WTC11 (cell line): Measurements from ENCODE around the gene LIF. TPM values are rescaled to one million over a fixed set of nuclear protein-coding genes. Genes with fewer than 3 reads are reported as not detected.

Experiments used
- ATAC-seq: fragments of 200-7000 bp; cut with Tn5 transposase; 2 replicates; pipeline ENCODE4 v1.10.0; 2021; ENCODE audit warnings: mild to moderate bottlenecking, moderate library complexity
- CTCF ChIA-PET: fragments of 300-600 bp; sonication (Branson Sonifier 250); formaldehyde crosslinking; loops from one replicate; lab custom pipeline; 2021; ENCODE audit warnings: antibody characterized with exemption; lab: Charles Lee
- POLR2A ChIA-PET: fragments of 350-600 bp; sonication (Branson Sonifier 250); formaldehyde crosslinking; loops from one replicate; lab custom pipeline; 2021; ENCODE audit warnings: antibody characterized with exemption; lab: Charles Lee
- DNase-seq: peaks from one replicate; pipeline ENCODE4 v3.0.0; 2021; ENCODE audit warnings: low spot score
- H3K27ac Mint-ChIP-seq: 2 replicates; pipeline ENCODE4 v1.8.0; 2021; ENCODE audit warnings: mixed read lengths
- H3K27me3 Mint-ChIP-seq: 2 replicates; pipeline ENCODE4 v1.8.0; 2021; ENCODE audit warnings: low read depth, mild to moderate bottlenecking, moderate library complexity, mixed read lengths
- H3K36me3 Mint-ChIP-seq: 2 replicates; pipeline ENCODE4 v1.8.0; 2021; ENCODE audit warnings: mixed read lengths
- H3K4me1 Mint-ChIP-seq: 2 replicates; pipeline ENCODE4 v1.8.0; 2022; ENCODE audit warnings: mixed read lengths
- H3K4me3 Mint-ChIP-seq: 2 replicates; pipeline ENCODE4 v1.8.0; 2021; ENCODE audit warnings: mild to moderate bottlenecking, moderate library complexity, mixed read lengths
- H3K9me3 Mint-ChIP-seq: 2 replicates; pipeline ENCODE4 v1.8.0; 2021; ENCODE audit warnings: mixed read lengths
- CREB1 ChIP-seq: sonication (generic); formaldehyde crosslinking; IDR thresholded peaks from 2 replicates; pipeline ENCODE4 v1.8.0; 2023; ENCODE audit warnings: mild to moderate bottlenecking, missing genetic modification reagents
- FOXJ3 ChIP-seq: sonication (generic); formaldehyde crosslinking; IDR thresholded peaks from 2 replicates; pipeline ENCODE4 v1.9.0; 2021; ENCODE audit warnings: missing genetic modification reagents, mild to moderate bottlenecking, borderline replicate concordance
- GABPB1 ChIP-seq: sonication (generic); formaldehyde crosslinking; IDR thresholded peaks from 2 replicates; pipeline ENCODE4 v1.8.1; 2023; ENCODE audit warnings: mild to moderate bottlenecking, missing genetic modification reagents
- SP1 ChIP-seq: sonication (generic); formaldehyde crosslinking; conservative IDR thresholded peaks from 2 replicates; pipeline ENCODE4 v1.8.1; 2022; ENCODE audit warnings: missing genetic modification reagents
- TEAD1 ChIP-seq: sonication (generic); formaldehyde crosslinking; IDR thresholded peaks from 2 replicates; pipeline ENCODE4 v1.8.0; 2022; ENCODE audit warnings: mild to moderate bottlenecking, missing genetic modification reagents
- TP53 ChIP-seq: sonication (generic); formaldehyde crosslinking; IDR thresholded peaks from 2 replicates; pipeline ENCODE4 v1.8.1; 2023; ENCODE audit warnings: mild to moderate bottlenecking, missing genetic modification reagents
- ZBTB21 ChIP-seq: sonication (generic); formaldehyde crosslinking; IDR thresholded peaks from 2 replicates; pipeline ENCODE4 v1.8.1; 2023; ENCODE audit warnings: mild to moderate bottlenecking, missing genetic modification reagents, borderline replicate concordance
- ZNF121 ChIP-seq: sonication (generic); formaldehyde crosslinking; IDR thresholded peaks from 2 replicates; pipeline ENCODE4 v1.8.0; 2023; ENCODE audit warnings: missing genetic modification reagents
- ZNF219 ChIP-seq: sonication (generic); formaldehyde crosslinking; IDR thresholded peaks from 2 replicates; pipeline ENCODE4 v1.8.0; 2023; ENCODE audit warnings: missing genetic modification reagents, mild to moderate bottlenecking, borderline replicate concordance
- total RNA-seq: library from RNA; stranded (reverse); gene quantifications from 3 replicates; pipeline ENCODE4 v1.2.3, GENCODE V29; 2021
- TF ChIP-seq, protein P1 (sequence below): fragments of 200-600 bp; IDR thresholded peaks from 2 replicates; pipeline ENCODE4 v1.8.0; 2022; ENCODE audit warnings: antibody characterized with exemption
- TF ChIP-seq, protein P2 (sequence below): sonication (generic); formaldehyde crosslinking; IDR thresholded peaks from 2 replicates; pipeline ENCODE4 v1.8.1; 2023; ENCODE audit warnings: mild to moderate bottlenecking, moderate library complexity, missing genetic modification reagents
- TF ChIP-seq, protein P3 (sequence below): sonication (generic); formaldehyde crosslinking; IDR thresholded peaks from 2 replicates; pipeline ENCODE4 v1.8.1; 2022; ENCODE audit warnings: low read depth, mild to moderate bottlenecking, moderate library complexity, missing genetic modification reagents, borderline replicate concordance
- TF ChIP-seq, protein P4 (sequence below): sonication (generic); formaldehyde crosslinking; IDR thresholded peaks from 2 replicates; pipeline ENCODE4 v1.8.0; 2022; ENCODE audit warnings: mild to moderate bottlenecking, missing genetic modification reagents
- TF ChIP-seq, protein P5 (sequence below): sonication (generic); formaldehyde crosslinking; IDR thresholded peaks from 2 replicates; pipeline ENCODE4 v1.8.1; 2022; ENCODE audit warnings: missing genetic modification reagents, borderline replicate concordance
- TF ChIP-seq, protein P6 (sequence below): sonication (generic); formaldehyde crosslinking; conservative IDR thresholded peaks from 2 replicates; pipeline ENCODE4 v1.8.1; 2022; ENCODE audit warnings: mild to moderate bottlenecking, missing genetic modification reagents

LIF gene
- total RNA-seq, 1 experiment from 2014 or later: 7.2 TPM

DNA sequence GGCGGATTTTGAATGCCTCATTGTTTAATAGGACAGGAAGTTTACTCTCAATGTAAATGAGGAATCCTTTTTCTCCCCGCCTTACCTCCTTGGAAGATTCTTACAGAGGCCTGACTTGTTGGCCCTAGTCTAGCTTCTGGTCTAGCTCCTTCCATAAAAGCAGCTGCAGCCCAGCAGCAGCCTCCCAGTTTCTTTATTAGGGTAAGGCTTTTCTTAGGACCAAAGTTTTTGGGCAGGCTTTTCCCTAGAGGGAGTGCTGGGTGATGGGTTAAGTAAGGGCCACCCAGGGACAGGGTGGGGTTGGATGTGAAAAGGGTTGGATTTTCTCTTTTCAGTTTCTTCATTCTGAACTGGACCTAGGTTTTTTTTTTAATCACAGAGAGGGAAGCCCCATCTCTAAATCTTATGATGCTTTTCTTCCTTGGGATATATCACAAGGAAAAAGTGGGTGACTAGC, 49.7 kb downstream of the LIF start:
- ChIA-PET POLR2A (interaction anchor here (0.9 kb wide), 1 partner anchor 18 kb away, joined by 3 read pairs; no protein-coding TSS in a partner anchor), CTCF (interaction anchor here (1.5 kb wide), 1 partner anchor 91 kb away, joined by 5 read pairs; no protein-coding TSS in a partner anchor)
- H3K27me3 Mint-ChIP-seq: no peaks in the 10 kb centered on the region
- H3K9me3 Mint-ChIP-seq: 0 out of 2 replicates have a peak, but pooled peaks cover 3% of the 10 kb centered on the region
- H3K36me3 Mint-ChIP-seq: no peaks in the 10 kb centered on the region
- ATAC-seq (peak; percentile 54), DNase-seq (no peak)
- TF ChIP-seq CREB1 (CRISPR knock-in tag) (no peak), ZNF219 (CRISPR knock-in tag) (no peak), ZNF121 (CRISPR knock-in tag) (no peak)
- TF ChIP-seq, protein P1, sequence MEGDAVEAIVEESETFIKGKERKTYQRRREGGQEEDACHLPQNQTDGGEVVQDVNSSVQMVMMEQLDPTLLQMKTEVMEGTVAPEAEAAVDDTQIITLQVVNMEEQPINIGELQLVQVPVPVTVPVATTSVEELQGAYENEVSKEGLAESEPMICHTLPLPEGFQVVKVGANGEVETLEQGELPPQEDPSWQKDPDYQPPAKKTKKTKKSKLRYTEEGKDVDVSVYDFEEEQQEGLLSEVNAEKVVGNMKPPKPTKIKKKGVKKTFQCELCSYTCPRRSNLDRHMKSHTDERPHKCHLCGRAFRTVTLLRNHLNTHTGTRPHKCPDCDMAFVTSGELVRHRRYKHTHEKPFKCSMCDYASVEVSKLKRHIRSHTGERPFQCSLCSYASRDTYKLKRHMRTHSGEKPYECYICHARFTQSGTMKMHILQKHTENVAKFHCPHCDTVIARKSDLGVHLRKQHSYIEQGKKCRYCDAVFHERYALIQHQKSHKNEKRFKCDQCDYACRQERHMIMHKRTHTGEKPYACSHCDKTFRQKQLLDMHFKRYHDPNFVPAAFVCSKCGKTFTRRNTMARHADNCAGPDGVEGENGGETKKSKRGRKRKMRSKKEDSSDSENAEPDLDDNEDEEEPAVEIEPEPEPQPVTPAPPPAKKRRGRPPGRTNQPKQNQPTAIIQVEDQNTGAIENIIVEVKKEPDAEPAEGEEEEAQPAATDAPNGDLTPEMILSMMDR: no peak
- TF ChIP-seq, protein P2, sequence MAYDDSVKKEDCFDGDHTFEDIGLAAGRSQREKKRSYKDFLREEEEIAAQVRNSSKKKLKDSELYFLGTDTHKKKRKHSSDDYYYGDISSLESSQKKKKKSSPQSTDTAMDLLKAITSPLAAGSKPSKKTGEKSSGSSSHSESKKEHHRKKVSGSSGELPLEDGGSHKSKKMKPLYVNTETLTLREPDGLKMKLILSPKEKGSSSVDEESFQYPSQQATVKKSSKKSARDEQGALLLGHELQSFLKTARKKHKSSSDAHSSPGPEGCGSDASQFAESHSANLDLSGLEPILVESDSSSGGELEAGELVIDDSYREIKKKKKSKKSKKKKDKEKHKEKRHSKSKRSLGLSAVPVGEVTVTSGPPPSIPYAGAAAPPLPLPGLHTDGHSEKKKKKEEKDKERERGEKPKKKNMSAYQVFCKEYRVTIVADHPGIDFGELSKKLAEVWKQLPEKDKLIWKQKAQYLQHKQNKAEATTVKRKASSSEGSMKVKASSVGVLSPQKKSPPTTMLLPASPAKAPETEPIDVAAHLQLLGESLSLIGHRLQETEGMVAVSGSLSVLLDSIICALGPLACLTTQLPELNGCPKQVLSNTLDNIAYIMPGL (CRISPR knock-in tag): no peak
- TF ChIP-seq, protein P3, sequence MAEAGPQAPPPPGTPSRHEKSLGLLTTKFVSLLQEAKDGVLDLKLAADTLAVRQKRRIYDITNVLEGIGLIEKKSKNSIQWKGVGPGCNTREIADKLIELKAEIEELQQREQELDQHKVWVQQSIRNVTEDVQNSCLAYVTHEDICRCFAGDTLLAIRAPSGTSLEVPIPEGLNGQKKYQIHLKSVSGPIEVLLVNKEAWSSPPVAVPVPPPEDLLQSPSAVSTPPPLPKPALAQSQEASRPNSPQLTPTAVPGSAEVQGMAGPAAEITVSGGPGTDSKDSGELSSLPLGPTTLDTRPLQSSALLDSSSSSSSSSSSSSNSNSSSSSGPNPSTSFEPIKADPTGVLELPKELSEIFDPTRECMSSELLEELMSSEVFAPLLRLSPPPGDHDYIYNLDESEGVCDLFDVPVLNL: no peak
- peak overlapping the region; percentile 96 for H3K27ac Mint-ChIP-seq
- H3K4me1 Mint-ChIP-seq: peaks cover 40% of the 10 kb centered on the region
- peak overlapping the region; percentile 36; the same call in 1 of the 2 replicates for H3K4me3 Mint-ChIP-seq

DNA sequence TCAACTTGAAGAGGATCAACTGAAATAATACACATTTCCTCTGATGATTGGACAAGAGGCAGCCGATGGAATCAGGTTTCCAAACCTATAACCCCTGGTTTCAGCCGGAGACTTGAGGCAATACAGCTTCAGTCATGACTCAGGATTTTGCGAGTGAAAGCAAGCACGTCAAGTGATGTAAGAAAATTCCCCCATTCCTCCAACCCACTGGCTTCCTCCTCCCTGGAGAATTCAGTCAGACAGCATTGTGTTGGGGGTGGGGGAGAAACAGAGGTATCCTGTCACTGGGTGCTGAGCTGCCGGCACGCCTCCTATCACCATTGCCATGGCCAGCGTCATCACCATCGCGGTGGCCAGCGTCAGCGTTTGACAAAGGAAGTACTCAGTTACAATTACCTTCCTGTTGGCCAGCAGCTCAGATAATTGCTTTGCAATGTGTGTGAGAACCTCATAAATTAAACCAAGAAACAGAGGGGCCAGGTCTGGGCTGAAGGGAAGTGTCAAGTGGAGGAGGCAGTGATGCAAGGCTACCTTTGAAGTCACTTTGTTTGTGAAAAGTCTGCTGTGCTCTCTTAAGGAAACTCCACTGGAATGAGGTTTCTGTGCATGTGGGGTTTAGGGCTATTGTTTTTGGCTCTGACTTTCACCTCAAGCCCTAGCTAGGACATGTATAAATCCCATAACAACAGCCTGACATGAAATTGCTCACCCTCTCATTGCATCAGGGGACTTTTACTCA, 50.2 kb downstream of the LIF start:
- CTCF ChIA-PET: interaction anchor here (0.6 to 1.5 kb wide), 2 partner anchors 92 to 143 kb away, joined by 3 to 5 read pairs; no protein-coding TSS in a partner anchor

More for the DNA sequence above, 50.2 kb downstream of the LIF start:
- Mint-ChIP-seq H3K4me3 (peak overlapping the region; percentile 36), H3K36me3 (no peaks in the 10 kb centered on the region), H3K27me3 (no peaks in the 10 kb centered on the region), H3K9me3 (0 out of 2 replicates have a peak, but pooled peaks cover 3% of the 10 kb centered on the region), H3K4me1 (peaks cover 46% of the 10 kb centered on the region), H3K27ac (peak overlapping the region; percentile 96)
- TF ChIP-seq, protein P4, sequence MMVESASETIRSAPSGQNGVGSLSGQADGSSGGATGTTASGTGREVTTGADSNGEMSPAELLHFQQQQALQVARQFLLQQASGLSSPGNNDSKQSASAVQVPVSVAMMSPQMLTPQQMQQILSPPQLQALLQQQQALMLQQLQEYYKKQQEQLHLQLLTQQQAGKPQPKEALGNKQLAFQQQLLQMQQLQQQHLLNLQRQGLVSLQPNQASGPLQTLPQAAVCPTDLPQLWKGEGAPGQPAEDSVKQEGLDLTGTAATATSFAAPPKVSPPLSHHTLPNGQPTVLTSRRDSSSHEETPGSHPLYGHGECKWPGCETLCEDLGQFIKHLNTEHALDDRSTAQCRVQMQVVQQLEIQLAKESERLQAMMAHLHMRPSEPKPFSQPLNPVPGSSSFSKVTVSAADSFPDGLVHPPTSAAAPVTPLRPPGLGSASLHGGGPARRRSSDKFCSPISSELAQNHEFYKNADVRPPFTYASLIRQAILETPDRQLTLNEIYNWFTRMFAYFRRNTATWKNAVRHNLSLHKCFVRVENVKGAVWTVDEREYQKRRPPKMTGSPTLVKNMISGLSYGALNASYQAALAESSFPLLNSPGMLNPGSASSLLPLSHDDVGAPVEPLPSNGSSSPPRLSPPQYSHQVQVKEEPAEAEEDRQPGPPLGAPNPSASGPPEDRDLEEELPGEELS (CRISPR knock-in tag): no peak
- TF ChIP-seq TP53 (CRISPR knock-in tag) (0 out of 2 replicates have a peak, but pooled peaks have one; percentile 34), SP1 (CRISPR knock-in tag) (0 out of 2 replicates have a peak, but pooled peaks have one; percentile 33), GABPB1 (CRISPR knock-in tag) (peak; percentile 73), FOXJ3 (CRISPR knock-in tag) (no peak), TEAD1 (peak; percentile 31; the same call in 1 of the 2 replicates), ZBTB21 (CRISPR knock-in tag) (peak; percentile 16; the same call in 1 of the 2 replicates)
- TF ChIP-seq, protein P5, sequence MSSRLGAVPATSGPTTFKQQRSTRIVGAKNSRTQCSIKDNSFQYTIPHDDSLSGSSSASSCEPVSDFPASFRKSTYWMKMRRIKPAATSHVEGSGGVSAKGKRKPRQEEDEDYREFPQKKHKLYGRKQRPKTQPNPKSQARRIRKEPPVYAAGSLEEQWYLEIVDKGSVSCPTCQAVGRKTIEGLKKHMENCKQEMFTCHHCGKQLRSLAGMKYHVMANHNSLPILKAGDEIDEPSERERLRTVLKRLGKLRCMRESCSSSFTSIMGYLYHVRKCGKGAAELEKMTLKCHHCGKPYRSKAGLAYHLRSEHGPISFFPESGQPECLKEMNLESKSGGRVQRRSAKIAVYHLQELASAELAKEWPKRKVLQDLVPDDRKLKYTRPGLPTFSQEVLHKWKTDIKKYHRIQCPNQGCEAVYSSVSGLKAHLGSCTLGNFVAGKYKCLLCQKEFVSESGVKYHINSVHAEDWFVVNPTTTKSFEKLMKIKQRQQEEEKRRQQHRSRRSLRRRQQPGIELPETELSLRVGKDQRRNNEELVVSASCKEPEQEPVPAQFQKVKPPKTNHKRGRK (CRISPR knock-in tag): no peak
- TF ChIP-seq, protein P6, sequence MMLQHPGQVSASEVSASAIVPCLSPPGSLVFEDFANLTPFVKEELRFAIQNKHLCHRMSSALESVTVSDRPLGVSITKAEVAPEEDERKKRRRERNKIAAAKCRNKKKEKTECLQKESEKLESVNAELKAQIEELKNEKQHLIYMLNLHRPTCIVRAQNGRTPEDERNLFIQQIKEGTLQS: 0 out of 2 replicates have a peak, but pooled peaks have one; percentile 42
- POLR2A ChIA-PET: interaction anchor here (0.9 kb wide), 1 partner anchor 18 kb away, joined by 3 read pairs; no protein-coding TSS in a partner anchor
- DNase-seq: peak; percentile 62
- ATAC-seq: peak; percentile 87
